ENCODE measurements around the gene SUGCT.
"Not testable (repeated sequence)": the region's sequence is repeated elsewhere in the genome, so short reads cannot be mapped to it uniquely, and the experiment has no call there.

The SUGCT gene

DNA sequence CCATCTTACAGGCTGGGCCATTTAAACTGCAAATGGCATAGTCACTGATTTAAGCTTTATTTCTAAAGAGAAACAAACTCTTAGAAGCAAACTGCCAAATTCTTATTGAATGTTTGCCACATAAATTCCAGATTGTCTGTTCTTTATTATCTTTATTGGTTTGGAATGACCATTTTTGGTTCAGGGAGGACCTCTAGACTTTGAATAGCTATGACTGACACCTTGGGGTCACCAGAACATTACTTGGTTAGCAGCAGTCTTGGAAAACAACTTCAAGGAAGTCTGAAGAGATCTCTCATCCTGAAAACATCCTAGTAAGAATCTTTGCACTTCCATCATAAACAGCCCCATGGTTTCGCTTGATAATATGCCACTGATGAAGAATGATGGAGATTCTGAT, 197.1 kb downstream of the SUGCT start:
- no peak for DNase-seq

DNA sequence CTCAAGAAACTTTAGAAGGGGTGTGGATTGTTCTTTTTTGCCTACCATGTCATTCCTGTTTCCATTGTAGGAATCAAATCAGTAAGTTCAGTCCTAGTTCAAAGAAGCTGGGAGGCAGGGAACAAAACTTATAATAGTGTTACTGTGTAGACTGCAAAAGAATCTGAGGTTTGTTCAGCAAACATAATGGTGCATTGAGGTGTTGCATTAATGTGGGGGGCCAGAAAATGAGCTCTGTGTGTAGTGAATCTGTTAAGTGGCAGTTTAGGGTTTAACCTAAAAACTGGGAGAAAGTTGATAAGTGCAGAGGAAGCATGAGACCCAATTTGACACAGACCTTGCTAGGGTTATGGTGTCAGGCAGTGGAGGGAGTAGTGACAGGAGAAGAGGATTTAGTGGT, 197.7 kb downstream of the SUGCT start:
- DNase-seq = no peak

DNA sequence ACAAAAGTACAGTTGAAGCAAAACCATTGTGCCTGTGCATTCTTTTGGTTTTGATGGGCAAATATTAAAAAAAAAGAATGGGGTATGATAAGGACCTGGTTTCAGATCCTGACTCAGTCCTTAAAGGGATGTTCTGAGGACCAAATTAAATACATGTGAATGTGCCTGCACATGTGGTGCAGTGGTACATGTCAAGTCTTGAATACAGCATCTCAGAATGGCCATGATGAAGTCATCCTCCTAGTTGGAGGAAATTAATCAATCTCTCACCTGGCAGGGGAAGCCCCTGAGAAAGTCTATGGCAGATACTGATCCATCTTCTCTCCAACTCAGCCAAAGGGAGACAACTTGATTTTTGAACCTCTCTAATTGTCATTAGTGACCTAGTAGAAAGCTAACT, 207.0 kb downstream of the SUGCT start:
- DNase-seq = no peak

DNA sequence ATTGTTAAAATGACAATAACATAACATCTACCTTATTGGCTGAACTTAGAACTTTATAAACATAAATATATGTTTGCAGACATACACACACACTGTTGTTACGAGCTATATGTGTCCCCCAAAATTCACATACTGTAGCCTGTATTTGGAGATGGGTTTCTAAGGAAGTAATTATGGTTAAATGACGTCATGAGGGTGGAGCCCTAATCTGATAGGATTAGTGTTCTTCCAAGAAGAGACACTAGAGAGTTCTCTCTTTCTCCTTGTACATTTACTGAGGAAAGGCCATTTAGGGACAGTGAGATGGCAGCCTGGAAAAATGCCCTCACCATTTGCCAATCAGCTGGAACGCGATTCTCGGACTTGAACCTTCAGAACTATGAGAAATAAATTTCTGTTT, 211.7 kb downstream of the SUGCT start:
- DNase-seq = no peak

DNA sequence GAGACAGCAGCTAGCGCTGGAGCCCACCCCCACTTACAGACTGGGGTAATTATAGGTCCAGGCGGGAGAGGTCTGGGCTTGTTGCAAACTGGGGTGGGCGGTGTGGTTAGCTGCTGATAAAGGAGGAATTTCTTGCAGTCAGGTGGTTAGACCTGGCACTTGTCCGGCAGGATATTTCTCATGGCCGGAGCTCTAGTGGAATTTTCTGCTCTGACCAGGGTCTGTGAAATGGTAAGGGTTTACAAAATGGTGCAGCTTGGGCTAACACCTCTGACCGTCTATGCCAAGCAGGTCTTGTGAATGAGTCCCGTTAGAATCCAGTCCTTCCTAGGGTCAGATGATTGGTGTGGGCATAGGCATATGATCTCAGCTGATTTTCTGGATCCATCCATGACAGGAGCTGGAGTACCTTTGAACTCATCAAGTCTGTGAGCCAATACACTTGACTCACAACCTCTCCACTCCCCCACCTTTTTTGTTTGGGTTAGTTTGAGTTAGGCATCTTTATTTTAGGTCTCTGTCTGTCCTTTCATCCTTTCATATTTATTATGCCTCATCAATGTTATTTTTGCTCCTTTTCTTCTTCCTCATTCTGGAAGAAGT, 213.4 kb downstream of the SUGCT start:
- no peak for DNase-seq

DNA sequence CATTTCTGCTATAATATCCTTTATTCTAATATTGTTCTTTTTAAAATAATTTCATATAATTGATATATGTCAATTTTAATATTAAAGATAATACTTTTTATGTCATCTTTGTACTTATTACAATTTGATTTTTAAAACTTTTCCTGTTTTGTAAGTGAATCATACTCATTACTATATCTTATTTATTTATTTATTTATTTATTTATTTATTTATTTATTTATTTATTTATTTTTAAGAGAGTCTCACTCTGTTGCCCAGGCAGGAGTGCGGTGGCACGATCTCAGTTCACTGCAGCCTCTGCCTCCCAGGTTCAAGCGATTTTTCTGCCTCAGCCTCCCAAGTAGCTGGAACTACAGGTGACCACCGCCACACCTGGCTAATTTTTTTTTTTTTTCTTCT, 215.3 kb downstream of the SUGCT start:
- no peak for DNase-seq

DNA sequence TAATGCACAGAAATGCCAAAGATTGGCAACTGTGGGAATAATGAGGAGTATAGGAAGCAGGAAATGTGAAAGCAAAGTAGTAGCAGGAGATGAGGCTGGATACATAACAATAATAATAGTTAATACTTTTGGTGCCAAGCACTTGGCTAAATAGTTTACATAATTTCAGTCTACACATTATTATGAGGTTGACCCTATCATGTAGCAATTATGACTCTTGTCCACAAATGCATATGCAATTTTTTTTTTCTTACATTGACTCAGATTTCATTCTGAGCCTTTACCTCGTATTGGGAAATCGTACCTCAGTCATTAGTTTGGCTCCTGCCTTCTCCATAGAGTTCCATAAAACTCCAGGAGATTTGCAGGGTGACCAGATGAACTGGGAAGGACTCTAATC, 219.9 kb downstream of the SUGCT start:
- no peak for DNase-seq

DNA sequence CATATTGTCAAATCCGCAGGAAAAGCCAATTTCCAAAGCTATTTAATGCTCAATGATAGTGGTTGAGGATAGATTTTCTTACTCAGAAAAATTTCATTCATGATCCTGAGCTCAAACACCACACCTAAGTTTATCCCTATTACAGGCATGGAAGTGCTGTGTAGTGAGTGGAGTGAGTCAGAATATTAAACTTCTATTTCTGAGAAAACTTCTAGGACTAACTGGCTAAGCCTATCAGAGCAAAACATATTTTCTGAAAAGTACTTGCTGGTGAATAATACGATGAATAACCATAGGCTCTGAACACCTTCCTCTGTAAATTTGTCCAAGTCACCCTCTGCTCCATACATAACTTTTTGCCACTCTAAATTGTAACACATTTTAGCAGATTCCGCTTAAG, 221.5 kb downstream of the SUGCT start:
- no peak for DNase-seq

DNA sequence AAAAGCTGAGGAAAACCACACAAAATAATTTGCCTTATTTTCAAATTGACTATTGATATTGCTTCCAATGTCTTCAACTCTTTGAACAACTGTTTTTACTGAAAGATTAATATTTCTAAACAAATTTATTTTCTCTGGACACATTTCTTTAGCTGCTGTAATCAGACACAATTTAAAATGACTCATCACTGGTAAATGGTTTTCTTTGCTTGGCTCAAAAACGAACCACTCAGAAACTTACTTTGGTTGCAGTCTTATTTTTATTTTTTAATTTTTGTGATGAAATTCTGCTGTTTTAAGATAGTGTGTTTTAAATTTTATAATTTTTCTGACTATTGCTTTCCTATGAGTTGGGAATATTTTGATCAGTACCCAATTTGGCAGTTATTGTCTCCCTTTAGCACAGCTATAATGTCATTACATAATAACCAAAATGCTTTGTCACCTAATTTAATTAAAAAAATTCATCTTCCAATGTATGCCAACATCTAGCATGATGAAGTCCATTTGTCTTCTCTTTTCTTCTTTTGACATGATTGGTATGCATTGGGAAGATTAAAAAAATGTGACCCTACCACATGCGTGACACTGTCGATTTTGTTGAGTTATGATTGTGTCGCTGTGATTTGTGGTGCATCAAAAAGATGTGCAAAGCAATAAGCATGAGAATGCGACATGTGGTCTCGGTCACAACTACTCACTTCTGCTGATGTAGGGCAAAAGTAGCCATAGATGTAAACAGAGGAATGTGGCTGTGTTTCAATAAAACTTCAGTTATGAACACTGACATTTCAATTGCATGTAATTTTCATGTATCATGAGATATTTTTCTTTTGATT, 222.3 kb downstream of the SUGCT start:
- no peak for DNase-seq

DNA sequence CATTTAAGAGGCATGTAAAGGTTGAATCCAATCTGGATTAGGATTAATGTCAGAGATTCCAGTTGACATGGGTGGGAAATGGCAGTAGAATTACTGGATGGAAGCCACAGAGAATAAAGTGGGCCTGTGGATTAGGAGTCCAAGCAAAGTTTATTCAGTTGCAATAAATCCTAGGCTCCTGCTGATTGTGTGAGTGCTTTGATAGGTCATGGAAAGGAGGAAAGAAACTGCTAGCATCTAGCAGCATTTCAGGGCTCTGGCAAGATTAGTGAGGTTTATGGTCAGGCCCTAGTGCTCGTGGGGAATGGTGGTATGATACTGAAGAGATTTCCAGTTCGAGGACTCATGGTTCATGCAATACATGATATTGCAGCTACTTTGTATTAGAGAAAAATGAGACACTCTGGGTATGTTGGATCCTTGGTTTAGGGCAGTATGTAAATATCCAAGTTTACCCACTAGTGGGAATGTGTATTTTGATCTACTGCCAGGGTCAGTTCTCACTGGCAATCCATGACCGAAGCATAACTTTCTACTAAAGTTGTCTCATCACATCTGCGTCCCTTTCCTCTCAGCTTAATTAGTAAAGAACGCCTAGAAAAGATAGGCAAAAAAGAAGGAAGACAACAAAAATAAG, 235.0 kb downstream of the SUGCT start:
- DNase-seq = no peak

DNA sequence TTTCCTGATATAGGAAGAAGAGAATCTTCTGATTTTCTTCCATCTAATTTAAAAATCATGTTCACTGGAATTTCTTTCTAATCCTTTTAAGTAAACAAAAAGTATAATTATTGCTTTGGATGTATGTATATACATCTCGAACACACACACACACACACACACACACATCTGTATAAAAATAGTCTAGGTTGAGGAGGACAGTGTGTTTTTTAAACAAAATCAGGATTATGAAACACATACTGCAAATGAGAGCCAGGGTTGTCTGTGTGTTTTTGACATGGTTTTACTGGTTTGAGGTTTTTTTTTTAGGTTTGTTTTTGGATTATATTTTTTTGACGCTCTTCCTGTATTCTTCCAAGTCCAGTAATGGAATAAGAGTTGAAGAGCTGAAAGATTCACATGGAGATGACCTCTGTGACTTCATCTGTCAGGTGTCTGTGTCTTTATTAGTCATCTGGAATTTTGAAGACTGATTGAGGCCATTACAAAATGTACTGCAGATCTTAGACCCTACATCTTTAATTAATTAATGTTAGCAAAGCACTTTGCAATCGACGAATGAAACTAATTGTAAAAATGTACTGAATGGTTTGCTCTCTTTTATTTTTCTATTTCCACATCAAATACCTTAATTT, 237.1 kb downstream of the SUGCT start:
- DNase-seq = no peak

DNA sequence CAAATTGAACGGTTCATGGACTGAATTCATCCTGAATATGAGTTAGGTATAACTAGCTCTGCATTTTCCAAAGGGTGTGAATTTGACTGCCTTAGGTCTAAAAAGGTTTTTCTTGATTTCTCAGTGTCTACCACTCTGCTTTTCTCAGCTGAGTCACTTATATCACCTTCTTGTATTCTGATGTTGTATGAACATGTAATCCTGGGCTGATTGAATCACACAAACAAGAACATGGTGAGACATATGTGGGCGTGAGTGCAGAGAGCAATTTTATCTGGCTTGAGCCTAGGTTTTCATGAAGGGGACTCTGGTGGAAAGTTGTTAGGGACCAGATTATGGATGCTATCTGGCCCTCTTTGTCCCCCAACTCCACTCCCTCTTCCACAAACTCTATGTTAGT, 239.8 kb downstream of the SUGCT start:
- no peak for DNase-seq

DNA sequence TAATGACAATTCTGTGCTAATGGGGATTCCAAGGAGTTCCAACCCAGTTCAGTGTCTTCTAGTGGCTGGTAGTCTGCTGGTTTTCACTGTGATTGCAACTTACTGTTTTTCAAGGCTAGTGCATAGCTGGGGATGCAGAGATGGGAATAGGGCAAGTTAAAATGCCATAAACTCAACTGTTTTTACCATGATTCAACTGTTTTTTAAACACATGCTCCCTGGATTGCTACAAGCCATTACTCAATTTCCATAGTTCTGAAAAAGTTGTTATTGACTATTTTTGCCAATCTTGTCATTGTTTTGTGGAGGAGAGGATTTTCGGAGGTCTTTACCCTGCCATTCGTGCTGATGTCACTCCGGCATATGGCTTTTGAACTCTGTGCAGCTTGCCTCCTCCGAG, 245.3 kb downstream of the SUGCT start:
- DNase-seq = no peak

DNA sequence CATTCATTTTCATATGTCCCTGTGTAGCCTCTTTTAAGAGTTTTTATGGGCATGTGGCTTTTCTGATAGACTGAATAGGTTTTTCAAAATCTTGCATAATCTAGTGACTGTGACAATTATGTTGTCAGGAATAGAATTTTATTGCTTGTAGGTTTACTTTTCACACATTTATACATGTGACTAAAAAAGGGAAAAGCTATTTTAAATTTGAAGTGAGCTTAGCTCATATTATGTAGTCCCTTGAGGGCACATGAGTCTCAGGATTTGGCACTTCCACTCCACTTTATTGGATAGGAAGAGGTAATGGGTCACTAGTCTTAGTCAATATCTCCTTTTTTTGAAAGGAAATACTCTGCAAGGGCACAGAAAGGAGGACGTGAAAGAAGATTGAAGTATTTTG, 247.3 kb downstream of the SUGCT start:
- no peak for DNase-seq

DNA sequence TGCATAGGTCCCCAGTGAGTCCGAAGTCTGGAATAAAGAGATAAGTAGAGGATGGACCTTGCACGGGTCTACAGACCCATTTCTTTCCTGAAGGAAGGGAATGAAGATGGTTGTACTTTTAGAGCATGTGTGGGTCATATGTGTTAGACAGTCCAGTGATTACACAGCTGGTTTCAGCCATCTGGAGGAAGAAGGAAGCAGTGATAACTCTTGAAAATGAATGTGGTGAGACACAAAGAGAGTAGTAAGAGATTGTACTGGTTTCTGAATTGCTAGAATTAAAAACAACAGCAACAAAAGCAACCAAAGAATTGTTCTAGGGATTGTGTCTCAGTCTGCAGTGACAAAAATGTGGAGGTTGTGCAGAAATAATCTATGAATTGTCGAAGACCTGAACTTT, 258.9 kb downstream of the SUGCT start:
- no peak for DNase-seq

DNA sequence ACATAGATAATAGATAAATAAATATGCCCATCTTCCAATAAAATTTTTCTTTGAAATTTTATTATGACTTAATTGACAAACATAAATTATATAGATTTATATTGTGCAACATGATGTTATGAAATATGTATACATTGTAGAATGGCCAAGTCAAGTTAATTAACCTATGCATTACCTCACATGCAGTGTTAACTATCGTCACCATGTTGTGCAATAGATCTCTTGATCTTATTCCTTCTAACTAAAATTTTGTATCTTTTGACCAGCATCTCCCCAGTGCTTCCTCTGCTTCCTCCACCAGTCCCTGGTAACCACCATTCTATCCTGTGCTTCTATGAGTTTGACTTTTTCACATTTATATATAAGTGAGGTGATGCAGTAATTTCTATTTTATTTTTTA, 259.6 kb downstream of the SUGCT start:
- no peak for DNase-seq

DNA sequence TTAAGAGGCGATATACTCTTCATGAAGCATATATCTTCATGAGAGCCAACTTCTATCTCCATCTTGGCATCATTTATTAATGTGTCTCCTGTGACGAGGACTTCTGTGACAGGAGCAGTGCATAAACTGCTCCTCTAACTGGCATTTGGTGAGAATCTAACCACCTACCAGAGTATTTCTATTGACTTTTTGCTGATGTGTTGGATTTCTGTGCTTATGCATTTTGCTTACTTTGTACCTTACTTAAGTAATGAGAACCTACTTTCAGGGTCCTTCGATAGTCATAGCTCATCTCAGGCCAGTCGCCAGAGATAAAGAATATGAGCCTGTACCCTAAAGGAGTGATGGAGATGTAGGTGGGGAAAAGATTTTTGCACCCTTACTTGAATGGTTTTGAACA, 265.7 kb downstream of the SUGCT start:
- DNase-seq = no peak

DNA sequence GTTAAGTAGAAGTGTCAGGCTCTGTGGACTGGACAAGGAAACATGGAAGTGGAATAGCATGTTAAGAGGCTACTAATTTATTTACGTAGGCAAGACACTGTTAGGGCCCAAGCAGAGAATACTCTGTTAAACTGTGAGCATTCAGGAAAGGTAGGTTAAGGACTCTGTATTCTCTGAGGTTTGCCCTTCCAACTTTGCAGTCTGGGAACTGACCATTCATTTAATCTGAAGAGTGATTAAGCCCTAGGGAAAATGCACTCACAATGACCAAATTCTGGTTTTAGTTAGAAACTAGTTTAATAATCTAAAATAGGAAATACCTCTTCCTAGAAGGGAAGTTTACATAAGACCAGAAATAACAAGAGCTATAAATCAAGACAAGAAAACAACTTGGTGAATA, 266.6 kb downstream of the SUGCT start:
- DNase-seq = no peak

DNA sequence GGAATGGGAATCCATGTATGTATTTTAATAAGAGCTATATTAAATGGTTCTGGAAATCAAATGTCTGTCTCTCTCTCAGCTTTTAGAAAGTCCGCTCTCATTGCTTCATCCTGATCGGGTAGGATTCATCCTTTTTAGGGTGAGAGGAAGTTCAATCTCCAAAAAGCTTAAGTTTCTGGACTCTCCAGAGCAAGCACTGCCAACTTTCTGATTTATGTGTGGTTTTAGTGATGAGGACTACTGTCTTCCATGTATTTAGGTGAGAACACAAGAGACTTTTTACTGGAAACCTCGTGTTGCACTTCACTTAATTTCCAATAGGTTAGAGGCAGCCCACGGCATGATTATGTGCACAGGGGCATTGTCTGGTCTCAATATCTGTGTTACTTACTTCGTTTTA, 267.9 kb downstream of the SUGCT start:
- no peak for DNase-seq

DNA sequence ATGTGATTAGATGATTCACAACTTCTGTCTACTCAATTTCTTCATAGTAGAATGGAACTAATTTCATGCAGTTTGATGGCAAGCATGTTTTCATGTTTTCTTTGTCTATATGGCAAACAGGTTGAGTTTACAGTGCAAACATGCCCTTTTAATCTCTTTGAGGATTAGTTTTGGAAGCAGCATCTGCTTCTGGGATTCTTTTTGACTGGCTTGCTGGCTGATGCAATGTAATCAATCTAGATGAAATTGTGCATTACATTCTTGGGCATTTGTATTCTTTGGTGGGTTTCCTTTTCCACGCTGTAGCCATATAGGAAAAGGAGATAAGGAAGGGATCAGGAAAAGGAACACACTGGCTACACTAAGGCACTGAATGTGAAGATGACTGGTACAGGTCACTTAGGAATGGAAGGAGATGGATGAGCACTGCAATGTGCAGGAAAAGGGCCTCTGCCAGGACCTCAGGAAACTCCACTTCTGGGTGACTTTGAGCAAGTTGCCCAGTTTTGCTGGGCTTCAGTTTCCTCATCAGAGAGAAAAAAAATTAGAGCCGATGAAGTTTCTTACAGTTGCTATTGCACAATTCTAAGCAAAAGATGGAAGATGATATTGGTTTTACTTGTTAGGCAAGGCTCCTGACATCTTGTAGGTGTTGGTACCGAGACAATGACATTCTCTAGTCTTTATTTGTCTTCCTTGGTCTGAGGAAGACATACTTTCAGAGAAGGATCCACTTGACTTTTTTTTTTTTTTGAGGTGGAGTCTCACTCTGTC, 269.1 kb downstream of the SUGCT start:
- no peak for DNase-seq

DNA sequence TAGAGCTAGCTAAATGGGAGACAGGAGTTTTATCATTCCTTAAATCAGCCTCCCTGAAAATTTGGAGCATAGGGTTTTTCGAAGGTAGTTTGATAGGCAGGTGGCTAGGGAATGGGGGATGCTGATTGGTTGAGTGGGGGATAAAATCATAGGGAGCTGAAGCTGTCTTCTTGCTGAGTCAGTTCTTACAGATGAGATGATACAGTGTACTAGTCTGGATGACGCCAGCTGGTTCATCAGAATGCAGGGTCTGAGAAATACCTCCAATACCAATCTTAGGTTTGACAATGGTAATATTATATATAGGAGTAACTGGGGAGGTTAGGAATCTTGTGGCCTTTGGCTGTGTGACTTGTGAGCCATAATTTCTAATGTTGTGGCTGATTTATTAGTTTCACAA, 271.2 kb downstream of the SUGCT start:
- DNase-seq = no peak

DNA sequence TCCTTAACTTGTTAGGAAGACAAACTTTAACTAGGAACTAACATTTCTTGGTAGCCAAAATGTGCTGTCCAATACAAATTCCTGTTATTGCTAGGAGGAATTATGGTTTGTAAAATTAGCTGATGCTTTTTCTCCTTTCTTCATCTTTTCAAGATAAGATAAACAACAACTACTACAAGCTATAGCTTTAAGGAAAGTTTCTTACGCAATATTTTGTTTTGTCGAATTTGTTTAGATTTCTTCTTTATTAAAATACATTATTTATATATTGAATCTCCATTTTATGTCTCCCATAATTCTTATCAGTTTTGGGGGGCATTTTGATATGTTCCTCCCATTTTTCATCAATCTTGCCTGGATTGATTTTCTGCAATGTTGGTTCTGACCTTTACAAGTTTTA, 277.5 kb downstream of the SUGCT start:
- no peak for DNase-seq

DNA sequence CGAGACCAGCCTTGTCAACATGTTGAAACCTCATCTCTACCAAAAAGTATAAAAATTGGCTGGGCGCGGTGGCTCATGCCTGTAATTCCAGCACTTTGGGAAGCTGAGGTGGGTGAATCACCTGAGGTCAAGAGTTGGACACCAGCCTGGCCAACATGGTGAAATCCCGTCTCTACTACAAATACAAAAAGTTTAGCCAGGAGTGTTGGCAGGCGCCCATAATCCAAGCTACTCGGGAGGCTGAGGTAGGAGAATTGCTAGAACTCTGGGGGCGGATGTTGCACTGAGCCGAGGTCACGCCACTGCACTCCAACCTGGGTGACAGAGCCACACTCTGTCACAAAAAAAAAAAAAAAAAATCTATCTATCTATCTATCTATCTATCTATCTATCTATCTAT, 279.9 kb downstream of the SUGCT start:
- not testable (repeated sequence) for DNase-seq

All from inflammatory macrophage (primary cell).